Glomerular endothelial cell (primary cell): Measurements from ENCODE around the gene TOMT. TPM values are rescaled to one million over a fixed set of nuclear protein-coding genes. Genes with fewer than 3 reads are reported as not detected.
"Not testable (repeated sequence)": the region's sequence is repeated elsewhere in the genome, so short reads cannot be mapped to it uniquely, and the experiment has no call there.

Source experiments
- DNase-seq: peaks from one replicate; pipeline ENCODE4 v3.0.0-alpha.2; 2011; ENCODE audit warnings: low read depth, low spot score; ENCODE audit errors: extremely low read depth
- total RNA-seq: library from RNA; depleted of rRNA; stranded (reverse); fragments of >200 nt; gene quantifications from 2 replicates; pipeline ENCODE4 v1.2.3, GENCODE V29; 2015

TOMT gene
- total RNA-seq, 1 donor from 2014 or later: not detected

DNA sequence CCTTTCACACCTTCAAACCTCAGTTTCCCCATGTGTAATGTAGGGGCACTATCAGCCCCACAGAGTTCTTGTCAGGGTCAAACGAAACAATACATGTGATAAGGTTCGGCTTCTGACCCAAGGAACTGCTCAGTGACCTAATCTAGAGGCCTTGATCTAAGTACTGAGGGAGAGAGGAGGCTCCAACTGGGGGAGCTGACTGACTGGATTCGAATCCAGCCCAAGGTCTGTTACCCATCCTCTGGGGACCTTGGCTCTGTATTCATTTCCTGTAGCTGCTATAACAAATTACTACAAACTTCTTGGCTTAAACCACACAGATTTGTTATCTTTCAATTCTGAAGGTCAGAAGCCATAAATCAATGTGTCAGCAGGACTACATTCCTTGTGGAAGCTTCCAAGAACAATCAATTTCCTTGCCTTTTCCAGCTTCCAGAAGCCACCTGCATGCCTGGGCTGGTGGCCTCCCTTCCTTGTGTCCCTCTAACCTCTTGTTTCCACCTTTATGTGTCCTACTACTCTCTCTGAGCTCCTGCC is 17.5 kb downstream of the TOMT start:
- DNase-seq: no peak

DNA sequence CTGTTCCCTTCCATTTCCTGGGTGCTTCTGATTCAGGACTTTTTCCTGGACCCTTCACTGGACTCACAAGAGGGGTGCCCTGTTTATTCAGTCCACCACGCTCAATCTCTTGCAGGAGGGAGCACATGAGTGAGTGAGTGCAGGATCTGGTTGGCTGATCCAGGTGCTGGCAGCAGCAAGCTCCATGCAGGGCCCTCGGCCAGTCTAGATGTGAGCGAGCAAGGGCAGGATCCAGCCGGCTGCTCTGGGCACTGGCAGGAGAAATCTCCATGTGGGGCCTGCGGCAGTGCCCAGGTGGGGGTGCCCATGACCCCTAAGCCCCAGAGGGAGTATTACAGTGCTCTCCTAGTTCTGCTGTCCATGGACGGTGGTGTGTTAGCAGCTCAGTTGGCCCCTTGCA is 18.3 kb downstream of the TOMT start:
- no peak for DNase-seq

DNA sequence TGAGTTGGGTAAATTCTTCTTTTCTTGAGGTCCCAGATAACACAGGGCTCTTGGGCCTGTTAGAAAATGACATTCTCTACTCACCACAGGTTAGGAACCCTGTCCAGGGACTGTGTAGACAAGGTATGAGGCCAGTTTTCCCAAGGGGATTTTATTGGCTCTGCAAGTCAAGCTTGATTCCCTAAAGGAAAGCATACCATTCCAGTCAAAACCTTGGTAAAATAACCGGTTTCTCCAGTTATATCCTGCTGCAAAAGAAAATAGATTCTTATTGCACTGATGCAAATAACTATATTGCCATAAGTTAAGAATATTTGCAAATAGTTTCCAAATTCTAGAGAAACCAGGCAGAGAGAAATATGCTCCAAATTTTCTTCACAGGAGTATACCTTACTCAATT is 20.2 kb downstream of the TOMT start:
- no peak for DNase-seq

DNA sequence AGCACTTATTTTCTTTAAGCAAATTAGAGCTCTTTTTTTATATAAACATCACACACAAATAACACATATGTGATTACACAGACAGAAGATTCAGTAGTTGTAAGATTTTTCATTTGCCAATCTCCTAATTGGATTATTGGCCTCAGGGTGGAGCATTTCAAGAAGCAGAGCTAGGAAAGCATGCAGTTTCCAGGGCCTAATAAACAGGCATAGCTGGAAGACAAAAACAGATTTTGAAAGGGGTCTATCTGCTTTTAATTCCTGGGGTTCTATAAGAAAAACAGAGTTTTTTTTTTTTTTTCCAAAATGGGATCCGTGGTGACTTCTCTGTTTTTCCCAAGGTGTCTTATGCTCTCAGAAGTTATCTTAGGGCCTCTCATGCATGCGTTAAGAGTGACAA is 22.2 kb downstream of the TOMT start:
- no peak for DNase-seq

DNA sequence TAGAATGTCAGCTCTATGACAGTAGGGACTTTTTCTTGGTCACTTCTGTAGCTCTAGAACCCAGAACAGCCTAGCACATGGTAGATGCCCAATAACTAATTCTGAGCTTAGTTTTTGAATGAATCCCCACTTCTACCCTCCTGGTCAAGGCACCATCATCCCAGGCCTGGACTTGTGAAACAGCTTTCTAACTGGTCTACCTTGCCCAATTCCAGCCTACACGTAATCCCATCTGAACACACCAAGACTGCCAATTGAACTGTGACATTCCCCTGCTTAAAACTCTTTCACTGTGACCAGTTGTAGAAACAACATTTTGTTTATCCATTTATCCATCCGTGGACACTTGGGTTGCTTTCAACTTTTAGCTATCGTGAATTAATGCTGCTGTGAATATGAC is 23.7 kb downstream of the TOMT start:
- no peak for DNase-seq

DNA sequence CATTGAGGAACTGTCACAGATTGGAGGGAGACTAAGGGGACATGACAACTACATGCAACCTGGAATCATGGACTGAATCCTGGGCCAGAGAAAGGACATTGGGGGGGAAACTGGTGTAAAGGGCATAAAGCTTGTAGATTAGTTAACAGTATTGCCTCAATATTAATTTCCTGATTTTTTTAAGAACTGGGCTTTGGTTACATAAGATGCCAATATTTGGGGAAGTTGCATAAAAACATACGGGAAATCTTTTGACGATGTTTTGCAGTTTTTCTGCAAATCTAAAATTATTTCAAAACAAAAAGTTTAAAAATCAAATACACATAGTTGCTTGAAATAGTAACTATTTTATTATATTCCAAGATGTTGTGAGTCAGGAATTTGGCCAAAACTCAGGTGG is 26.9 kb downstream of the TOMT start:
- no peak for DNase-seq

DNA sequence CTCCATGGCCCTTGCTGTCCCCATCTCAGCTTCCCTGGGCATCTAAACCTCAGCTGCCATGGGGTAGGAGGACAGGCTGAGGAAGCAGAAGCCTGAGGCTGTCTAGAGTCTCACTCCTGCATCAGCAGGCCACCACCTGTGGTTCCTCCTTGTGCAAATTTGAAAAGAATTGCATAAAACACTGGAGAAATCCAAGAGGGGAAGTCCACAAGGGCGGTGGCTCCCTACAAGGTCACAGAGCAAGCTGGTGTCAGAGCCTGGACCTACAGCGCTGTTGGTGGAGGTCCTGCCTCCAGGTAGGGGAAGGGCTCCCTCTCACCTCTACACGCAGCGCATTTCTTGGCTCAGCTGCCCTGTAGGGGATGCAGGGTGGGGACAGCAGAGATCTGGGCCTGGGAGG is 29.7 kb downstream of the TOMT start, which contains the start of gene FOLR3:
FOLR3 (plus strand) TSS at position 253 of the 400 bp plus-strand sequence. CDS start 228 bp downstream, outside the sequence.
- DNase-seq: not testable (repeated sequence)

DNA sequence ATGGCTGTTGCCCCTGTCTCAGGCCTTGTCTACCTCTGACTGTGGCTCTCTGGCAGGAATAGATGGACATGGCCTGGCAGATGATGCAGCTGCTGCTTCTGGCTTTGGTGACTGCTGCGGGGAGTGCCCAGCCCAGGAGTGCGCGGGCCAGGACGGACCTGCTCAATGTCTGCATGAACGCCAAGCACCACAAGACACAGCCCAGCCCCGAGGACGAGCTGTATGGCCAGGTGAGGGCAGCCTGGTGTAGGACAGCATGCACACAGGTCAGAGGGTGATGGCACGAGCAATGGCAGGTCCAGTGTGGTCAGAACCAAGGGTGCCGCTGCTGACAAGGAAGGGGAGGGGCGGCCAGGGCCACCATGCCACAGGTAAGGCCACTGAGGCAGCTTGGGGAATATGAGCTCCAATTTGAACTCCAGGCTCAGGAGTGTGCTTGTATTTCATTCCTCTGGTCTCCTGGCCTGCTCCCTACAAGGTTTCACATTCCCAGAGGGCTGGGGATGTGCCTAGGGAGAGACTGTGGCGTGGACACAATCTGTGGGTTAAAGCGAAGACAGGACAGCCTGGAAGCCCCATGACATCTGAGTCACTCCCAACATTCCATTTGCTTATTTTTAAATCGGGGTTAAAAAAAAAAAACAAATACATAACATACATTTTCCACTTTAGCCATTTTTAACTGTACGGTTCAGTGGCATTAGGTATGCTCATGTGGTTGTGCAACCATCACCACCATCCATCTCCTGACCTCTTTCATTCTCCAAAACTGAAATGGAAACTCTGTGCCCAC is 30.4 kb downstream of the TOMT start:
- no peak for DNase-seq

DNA sequence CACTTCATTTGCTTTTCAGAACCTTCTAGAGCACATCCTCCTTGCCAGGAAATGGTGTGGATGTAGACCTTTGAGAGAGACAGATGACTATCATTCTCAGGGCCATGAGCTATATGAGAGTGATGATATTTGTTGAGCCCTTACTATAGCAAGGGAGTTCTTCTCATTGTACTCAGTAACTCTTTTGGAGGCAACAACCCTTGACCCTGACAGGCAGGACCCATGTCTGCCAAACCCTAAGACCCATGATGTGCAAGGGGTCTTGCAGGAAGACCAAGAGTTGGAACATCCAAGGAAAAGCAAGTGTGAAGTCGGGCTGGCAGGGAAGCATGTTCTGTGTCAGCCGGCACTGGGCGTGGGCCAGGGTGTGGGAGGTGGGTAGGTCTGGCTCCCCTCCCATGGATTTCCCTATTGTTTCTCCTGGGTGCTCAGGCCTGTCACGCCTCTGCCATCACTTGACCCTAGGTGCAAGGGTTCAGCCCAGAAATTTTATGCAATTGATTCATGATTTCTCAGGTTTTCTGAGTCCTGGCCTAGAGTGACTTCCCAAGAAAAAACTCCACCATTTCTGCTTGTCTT is 31.0 kb downstream of the TOMT start:
- DNase-seq: no peak

DNA sequence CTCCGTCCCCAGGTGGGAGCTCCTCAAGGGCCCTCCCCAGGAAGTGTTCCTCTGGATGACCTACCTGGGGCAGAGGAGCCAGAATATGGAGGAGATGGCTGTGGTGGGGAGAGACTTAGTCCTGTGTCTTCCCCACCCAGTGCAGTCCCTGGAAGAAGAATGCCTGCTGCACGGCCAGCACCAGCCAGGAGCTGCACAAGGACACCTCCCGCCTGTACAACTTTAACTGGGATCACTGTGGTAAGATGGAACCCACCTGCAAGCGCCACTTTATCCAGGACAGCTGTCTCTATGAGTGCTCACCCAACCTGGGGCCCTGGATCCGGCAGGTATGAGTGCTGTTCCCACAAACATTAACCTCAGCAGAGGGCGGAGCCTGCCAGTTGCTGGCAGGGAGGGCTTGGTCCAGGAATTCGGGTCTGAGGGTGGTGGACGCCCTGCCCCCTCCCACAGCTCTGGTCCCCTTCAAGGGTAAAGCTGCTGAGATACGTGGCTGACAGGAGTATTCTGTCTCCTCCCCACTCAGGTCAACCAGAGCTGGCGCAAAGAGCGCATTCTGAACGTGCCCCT is 33.2 kb downstream of the TOMT start:
- no peak for DNase-seq

DNA sequence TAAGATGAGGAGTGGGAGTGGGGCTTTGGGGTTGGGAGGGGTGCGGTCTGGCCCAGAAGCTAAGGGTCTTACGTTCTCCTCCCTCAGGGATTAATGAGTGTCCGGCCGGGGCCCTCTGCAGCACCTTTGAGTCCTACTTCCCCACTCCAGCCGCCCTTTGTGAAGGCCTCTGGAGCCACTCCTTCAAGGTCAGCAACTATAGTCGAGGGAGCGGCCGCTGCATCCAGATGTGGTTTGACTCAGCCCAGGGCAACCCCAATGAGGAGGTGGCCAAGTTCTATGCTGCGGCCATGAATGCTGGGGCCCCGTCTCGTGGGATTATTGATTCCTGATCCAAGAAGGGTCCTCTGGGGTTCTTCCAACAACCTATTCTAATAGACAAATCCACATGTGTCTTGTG is 33.8 kb downstream of the TOMT start:
- DNase-seq: no peak

DNA sequence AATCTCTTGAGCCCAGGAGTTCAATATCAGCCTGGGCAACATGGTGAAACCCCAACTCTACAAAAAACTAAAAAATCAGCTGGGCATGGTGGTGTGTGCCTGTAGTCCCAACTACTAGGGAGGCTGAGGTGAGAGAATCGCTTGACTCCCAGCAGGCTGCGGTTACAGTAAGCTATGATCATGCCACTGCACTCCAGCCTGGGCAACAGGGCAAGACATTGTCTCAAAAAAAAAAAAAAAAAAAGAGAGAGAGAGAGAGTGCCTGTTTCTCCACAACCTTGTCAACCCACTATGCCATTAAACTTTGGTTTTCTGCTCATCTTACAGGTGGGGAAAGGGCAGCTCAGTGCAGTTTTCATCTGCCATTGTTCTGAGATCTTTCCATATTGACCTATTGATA is 34.9 kb downstream of the TOMT start:
- DNase-seq: no peak

DNA sequence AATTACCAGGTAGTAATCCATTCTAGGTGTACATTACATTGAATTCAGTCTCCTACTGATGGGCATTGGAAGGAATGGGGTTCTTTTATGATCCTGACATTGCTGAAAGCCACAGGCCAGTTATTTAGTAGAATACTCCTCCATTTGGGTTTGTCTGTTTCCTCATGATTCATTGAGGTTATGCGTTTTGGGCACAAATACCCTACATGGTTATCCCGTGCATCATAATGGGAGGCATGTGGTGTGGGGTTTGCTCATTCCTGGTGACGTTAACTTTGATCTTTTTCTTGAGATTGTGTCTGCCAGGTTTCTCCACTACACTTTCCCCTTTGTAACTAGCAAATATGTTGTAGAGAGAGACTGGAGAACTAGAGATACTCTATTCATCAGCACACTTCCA is 35.3 kb downstream of the TOMT start:
- no peak for DNase-seq

DNA sequence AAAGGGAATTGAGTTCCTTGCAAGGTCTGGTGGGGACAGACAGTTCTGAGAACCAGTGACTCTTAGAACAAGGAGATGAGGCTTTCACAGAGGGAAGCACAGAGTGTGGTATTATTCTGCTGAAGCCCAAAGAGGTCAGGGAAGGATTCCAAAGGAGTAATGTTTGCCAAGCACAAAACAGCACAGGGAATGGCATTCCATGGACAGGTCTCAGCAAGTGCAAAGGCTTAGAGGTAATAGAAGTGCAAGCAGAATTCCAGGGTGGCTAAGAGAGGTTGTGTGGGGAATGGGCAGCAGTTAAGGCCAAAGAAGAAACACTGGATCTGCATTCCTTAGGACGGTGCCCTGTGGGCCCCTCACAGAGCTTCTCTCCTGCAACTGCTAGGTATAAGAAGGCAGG is 36.4 kb downstream of the TOMT start:
- DNase-seq: not testable (repeated sequence)

DNA sequence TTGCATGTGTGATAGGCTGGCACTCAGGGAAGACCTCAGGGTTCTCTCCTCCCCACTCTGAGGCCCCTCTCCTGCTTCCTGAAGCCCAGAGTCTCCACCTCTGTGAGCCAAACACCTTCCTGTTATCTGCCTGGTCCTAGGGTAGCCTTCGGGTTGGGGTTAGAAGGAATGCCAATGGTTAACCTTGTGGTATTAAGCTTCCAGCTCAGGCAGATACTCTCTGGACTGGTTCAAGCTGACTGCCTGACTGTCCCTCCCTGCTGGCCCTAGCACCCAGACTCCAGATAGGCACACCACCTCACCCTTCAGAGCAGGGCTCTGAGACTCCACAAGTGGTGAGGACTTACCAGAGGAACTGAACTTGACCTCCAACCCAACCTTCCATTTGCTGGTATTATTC is 36.8 kb downstream of the TOMT start:
- DNase-seq: not testable (repeated sequence)

DNA sequence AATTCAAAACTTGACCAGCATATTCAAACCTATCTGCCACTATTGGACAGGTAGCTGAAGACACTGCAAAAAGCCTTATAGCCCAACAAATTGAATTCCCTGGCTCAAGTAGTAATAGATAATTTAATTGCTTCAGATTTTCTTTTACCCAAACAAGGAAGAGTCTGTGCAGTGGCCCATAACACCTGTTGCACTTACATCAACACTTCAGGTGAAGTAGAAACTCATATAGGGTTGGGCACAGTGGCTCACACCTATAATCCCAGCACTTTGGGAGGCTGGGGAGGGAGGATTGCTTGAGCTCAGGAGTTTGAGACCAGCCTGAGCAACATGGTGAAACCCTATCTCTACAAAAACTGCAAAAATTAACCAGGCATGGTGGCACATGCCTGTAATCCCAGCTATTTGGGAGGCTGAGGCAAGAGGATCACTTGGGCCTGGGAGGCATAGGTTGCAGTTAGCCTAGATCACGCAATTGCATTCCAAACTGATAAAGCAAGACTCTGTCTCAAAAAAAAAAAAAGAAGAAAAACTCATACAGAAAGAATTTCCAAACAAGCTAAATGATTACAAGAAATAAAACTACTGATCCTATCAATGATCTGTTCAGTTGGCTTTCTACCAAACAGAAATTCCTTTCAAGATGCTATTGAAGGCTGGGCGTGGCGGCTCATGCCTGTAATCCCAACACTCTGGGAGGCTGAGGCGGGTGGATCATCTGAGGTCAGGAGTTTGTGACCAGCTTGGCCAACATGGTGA is 39.3 kb downstream of the TOMT start:
- DNase-seq: no peak

DNA sequence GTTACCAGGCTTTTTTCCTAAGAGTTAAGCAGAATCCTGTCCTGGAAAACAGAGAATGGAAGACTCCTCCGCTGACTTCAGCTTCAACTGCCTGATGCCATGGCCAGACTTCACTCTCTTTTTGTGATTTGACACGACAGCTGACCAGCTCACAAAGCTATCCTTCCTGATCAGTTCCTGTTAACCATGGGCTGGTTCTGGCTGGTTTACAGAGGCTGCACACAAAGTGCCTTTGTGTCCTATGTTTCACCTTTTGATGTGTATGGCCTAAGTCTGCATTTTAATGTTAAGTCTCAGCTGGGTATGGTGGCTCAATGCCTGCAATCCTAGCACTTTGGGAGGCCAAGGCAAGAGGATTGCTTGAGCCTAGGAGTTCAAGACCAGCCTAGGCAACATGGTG is 40.9 kb downstream of the TOMT start:
- DNase-seq: no peak

DNA sequence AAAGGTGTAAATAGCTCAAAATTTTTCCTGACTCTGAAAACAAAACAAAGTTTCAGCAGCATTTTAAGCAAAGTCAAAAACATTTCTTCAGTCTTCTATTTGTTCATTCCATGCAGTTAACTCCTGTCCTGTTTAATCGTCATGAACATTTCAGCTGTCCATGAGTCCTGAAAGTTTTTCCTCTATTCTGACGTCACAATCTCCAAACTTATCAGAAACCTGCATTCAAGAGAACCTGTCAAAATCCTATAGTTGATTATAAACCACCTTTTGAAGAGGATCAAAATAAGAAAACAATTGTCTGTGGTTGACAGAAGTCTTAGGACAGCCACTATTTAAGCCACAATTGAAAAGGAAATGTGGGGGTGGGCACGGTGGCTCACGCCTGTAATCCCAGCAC is 45.2 kb downstream of the TOMT start:
- DNase-seq: no peak

DNA sequence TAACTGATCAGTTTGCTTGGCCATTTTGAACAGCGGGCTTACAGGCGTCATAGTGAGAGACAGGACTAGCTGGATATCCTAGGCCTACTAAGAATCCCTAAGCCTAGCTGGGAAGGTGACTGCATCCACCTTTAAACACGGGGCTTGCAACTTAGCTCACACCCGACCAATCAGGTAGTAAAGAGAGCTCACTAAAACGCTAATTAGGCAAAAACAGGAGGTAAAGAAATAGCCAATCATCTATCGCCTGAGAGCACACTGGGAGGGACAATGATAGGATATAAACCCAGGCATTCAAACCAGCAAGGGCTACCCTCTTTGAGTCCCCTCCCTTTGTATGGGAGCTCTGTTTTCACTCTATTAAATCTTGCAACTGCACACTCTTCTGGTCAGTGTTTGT is 48.1 kb downstream of the TOMT start:
- DNase-seq: not testable (repeated sequence)

DNA sequence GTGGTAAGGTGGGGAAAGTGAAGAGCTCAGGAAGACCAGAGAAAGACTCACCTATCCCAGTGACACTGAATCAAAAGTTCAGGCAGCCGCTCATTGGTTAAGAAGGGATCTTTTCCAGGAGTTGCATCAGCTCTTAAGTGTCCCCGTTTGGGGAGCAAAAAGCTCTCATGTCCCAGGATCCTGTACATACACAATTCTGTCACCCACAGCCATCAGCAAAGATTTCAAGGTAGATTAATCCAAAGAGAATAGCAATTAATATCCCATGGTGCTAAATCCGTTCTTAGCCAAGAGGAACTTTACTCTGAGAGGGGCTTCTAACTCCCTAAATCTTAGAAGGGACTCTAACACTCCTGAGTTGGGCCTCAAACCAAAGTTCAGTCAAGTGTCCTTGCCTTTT is 49.1 kb downstream of the TOMT start:
- no peak for DNase-seq

DNA sequence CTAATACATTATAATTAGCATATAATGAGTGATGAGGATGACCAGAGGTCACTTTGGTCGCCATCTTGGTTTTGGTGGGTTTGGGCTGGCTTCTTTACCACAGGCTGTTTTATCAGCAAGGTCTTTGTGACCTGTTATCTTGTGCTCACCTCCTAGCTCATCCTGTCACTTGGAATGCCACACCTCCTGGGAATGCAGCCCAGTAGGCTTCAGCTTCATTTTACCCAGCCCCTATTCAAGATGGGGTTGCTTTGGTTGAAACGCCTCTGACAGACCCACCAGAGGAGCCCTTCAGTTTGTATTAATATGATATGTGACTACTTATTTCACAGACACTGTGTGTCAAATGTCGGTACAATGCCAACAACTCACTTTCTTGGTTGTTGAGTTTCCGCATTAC is 50.0 kb downstream of the TOMT start:
- DNase-seq: no peak
